ENCODE data around the gene MED8.

Gene MED8

GRCh38 chr1:43437031-43437973 lies 47.7 kb upstream of the MED8 start:
- no peak for ATAC-seq (ENCODE audit: low read depth)
- Histone ChIP-seq H3K4me1 (ENCODE audit: insufficient read depth, poor library complexity, severe bottlenecking) (no peaks in the 10 kb centered on the region), H3K9me3 (ENCODE audit: severe bottlenecking) (no peaks in the 10 kb centered on the region), H3K36me3 (ENCODE audit: low read depth) (peaks cover 79% of the 10 kb centered on the region), H3K4me3 (ENCODE audit: severe bottlenecking) (no peak overlapping the region), H3K27ac (ENCODE audit: poor library complexity, severe bottlenecking) (no peak overlapping the region), H3K27me3 (ENCODE audit: insufficient read depth, poor library complexity, severe bottlenecking) (no peaks in the 10 kb centered on the region)
- no peak for DNase-seq (ENCODE audit: low spot score)
- TF ChIP-seq, protein P1, sequence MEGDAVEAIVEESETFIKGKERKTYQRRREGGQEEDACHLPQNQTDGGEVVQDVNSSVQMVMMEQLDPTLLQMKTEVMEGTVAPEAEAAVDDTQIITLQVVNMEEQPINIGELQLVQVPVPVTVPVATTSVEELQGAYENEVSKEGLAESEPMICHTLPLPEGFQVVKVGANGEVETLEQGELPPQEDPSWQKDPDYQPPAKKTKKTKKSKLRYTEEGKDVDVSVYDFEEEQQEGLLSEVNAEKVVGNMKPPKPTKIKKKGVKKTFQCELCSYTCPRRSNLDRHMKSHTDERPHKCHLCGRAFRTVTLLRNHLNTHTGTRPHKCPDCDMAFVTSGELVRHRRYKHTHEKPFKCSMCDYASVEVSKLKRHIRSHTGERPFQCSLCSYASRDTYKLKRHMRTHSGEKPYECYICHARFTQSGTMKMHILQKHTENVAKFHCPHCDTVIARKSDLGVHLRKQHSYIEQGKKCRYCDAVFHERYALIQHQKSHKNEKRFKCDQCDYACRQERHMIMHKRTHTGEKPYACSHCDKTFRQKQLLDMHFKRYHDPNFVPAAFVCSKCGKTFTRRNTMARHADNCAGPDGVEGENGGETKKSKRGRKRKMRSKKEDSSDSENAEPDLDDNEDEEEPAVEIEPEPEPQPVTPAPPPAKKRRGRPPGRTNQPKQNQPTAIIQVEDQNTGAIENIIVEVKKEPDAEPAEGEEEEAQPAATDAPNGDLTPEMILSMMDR (IDR thresholded peaks at IDR 0.05; ENCODE audit: poor library complexity, severe bottlenecking) = no peak

DNA sequence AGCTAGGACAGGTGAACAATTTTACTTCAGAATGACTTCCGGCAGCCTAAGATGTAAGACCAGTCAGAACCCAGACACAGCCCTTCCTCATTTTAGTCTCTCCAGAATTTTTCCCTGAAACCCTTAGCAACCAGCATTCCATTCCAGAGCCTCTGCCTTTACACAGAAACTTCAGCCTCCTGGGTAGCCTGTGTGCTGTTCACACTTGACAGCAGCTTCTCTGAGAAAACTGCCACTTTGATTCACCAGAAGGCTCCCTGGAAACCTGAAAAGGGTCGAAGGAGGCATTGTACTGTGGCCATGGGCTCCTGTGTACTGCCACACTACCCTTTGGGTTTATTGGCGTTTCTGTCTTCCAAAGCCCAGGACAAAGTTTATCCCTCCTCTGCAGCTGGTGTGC lies 46.8 kb upstream of the MED8 start:
- TF ChIP-seq, protein P1 (IDR thresholded peaks at IDR 0.05; ENCODE audit: poor library complexity, severe bottlenecking) = no peak
- ATAC-seq (ENCODE audit: low read depth) = no peak
- no peaks in the 10 kb centered on the region for H3K27me3 ChIP-seq (ENCODE audit: insufficient read depth, poor library complexity, severe bottlenecking)
- no peak overlapping the region for H3K27ac ChIP-seq (ENCODE audit: poor library complexity, severe bottlenecking)
- H3K4me3 ChIP-seq (ENCODE audit: severe bottlenecking) = no peak overlapping the region
- H3K4me1 ChIP-seq (ENCODE audit: insufficient read depth, poor library complexity, severe bottlenecking) = no peaks in the 10 kb centered on the region
- DNase-seq (ENCODE audit: low spot score) = no peak
- H3K9me3 ChIP-seq (ENCODE audit: severe bottlenecking) = no peaks in the 10 kb centered on the region
- H3K36me3 ChIP-seq (ENCODE audit: low read depth) = peaks cover 79% of the 10 kb centered on the region

GRCh38 chr1:43435146-43436145 lies 45.8 kb upstream of the MED8 start:
- no peak for ATAC-seq (ENCODE audit: low read depth)
- Histone ChIP-seq H3K36me3 (ENCODE audit: low read depth) (peaks cover 79% of the 10 kb centered on the region), H3K9me3 (ENCODE audit: severe bottlenecking) (no peaks in the 10 kb centered on the region), H3K27ac (ENCODE audit: poor library complexity, severe bottlenecking) (no peak overlapping the region), H3K4me3 (ENCODE audit: severe bottlenecking) (no peak overlapping the region), H3K4me1 (ENCODE audit: insufficient read depth, poor library complexity, severe bottlenecking) (no peaks in the 10 kb centered on the region), H3K27me3 (ENCODE audit: insufficient read depth, poor library complexity, severe bottlenecking) (no peaks in the 10 kb centered on the region)
- TF ChIP-seq, protein P1 (IDR thresholded peaks at IDR 0.05; ENCODE audit: poor library complexity, severe bottlenecking) = no peak
- no peak for DNase-seq (ENCODE audit: low spot score)

DNA sequence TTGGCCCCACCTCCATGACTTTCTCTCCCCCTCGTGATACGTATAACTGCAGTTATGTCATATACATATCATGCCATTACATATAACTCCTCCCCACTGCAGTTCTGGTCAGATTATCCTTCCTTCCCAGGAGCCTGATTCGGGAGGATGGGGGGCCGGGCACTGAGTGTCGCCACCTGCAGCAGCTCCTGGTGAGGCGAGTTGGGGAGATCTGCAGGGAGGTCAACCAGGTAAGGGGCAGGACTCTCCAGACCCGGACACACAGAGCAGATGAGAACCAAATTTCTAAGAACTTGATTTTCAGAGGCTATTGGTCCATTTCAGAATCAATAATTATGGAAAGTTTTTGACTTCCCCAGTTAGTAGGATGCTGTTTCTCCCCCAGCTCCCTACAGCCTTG lies 44.7 kb upstream of the MED8 start:
- H3K27ac ChIP-seq (ENCODE audit: poor library complexity, severe bottlenecking) = no peak overlapping the region
- TF ChIP-seq, protein P1 (IDR thresholded peaks at IDR 0.05; ENCODE audit: poor library complexity, severe bottlenecking) = no peak
- no peaks in the 10 kb centered on the region for H3K27me3 ChIP-seq (ENCODE audit: insufficient read depth, poor library complexity, severe bottlenecking)
- H3K9me3 ChIP-seq (ENCODE audit: severe bottlenecking) = no peaks in the 10 kb centered on the region
- ATAC-seq (ENCODE audit: low read depth) (no peak), DNase-seq (ENCODE audit: low spot score) (no peak)
- H3K36me3 ChIP-seq (ENCODE audit: low read depth) = peaks cover 78% of the 10 kb centered on the region
- H3K4me3 ChIP-seq (ENCODE audit: severe bottlenecking) = no peak overlapping the region
- no peaks in the 10 kb centered on the region for H3K4me1 ChIP-seq (ENCODE audit: insufficient read depth, poor library complexity, severe bottlenecking)
